KMS-11 (cell line): ENCODE data around the gene SMC1A.

ENCODE experiments used
- H2AFZ ChIP-seq: fragments of 200-600 bp; sonication (generic); 2 replicates; pipeline ENCODE4 v1.6.1; 2016; ENCODE audit warnings: antibody characterized with exemption, mixed run types, low read depth
- H3K27ac ChIP-seq: fragments of 200-600 bp; sonication (generic); 2 replicates; pipeline ENCODE4 v1.6.1; 2016; ENCODE audit warnings: mild to moderate bottlenecking, mixed run types
- H3K27me3 ChIP-seq: fragments of 200-600 bp; sonication (generic); 2 replicates; pipeline ENCODE4 v1.6.1; 2017; ENCODE audit warnings: mild to moderate bottlenecking, low read depth, mixed run types, moderate library complexity; ENCODE audit not compliant: insufficient read depth
- H3K36me3 ChIP-seq: fragments of 200-600 bp; sonication (generic); 2 replicates; pipeline ENCODE4 v1.6.1; 2017; ENCODE audit warnings: mild to moderate bottlenecking, mixed run types; ENCODE audit not compliant: insufficient read depth
- H3K4me1 ChIP-seq: fragments of 200-600 bp; sonication (generic); 2 replicates; pipeline ENCODE4 v1.6.1; 2016; ENCODE audit warnings: mild to moderate bottlenecking, low read depth, mixed run types; ENCODE audit not compliant: poor library complexity, severe bottlenecking
- H3K4me2 ChIP-seq: fragments of 200-600 bp; sonication (generic); 2 replicates; pipeline ENCODE4 v1.7.0; 2016; ENCODE audit warnings: mild to moderate bottlenecking, mixed run types
- H3K4me3 ChIP-seq: fragments of 200-600 bp; sonication (generic); IDR thresholded peaks from 2 replicates; pipeline ENCODE4 v1.6.1; 2017; ENCODE audit warnings: low read depth, low read length, mixed read lengths; ENCODE audit not compliant: insufficient read depth
- H3K79me2 ChIP-seq: fragments of 200-600 bp; sonication (generic); 2 replicates; pipeline ENCODE4 v1.6.1; 2016; ENCODE audit warnings: low read depth, mixed run types; ENCODE audit not compliant: insufficient read depth
- H3K9ac ChIP-seq: fragments of 200-600 bp; sonication (generic); 2 replicates; pipeline ENCODE4 v1.6.1; 2016; ENCODE audit warnings: mild to moderate bottlenecking, mixed run types
- H4K20me1 ChIP-seq: fragments of 200-600 bp; sonication (generic); 2 replicates; pipeline ENCODE4 v1.6.1; 2016; ENCODE audit warnings: mild to moderate bottlenecking, mixed run types; ENCODE audit not compliant: insufficient read depth
- CTCF ChIP-seq: fragments of 200-600 bp; sonication (generic); conservative IDR thresholded peaks from 2 replicates; pipeline ENCODE4 v1.6.1; 2017; ENCODE audit warnings: low read depth, mild to moderate bottlenecking, antibody characterized with exemption, low read length, moderate library complexity, mixed read lengths

The SMC1A gene

GRCh38 chrX:53377464-53377863 is 45.0 kb downstream of the SMC1A start:
- no peaks in the 10 kb centered on the region for H3K27me3 ChIP-seq
- H3K27ac ChIP-seq = no peak overlapping the region
- no peaks in the 10 kb centered on the region for H3K4me1 ChIP-seq
- H2AFZ ChIP-seq = no peak overlapping the region
- H3K36me3 ChIP-seq = no peaks in the 10 kb centered on the region
- no peaks in the 10 kb centered on the region for H4K20me1 ChIP-seq
- H3K4me2 ChIP-seq = no peak overlapping the region
- no peaks in the 10 kb centered on the region for H3K79me2 ChIP-seq
- no peak overlapping the region for H3K9ac ChIP-seq
- no peak overlapping the region for H3K4me3 ChIP-seq
- TF ChIP-seq CTCF = no peak

- H3K36me3 ChIP-seq = no peaks in the 10 kb centered on the region
- H3K4me2 ChIP-seq = no peak overlapping the region
- no peak overlapping the region for H2AFZ ChIP-seq
- H4K20me1 ChIP-seq = no peaks in the 10 kb centered on the region
- no peaks in the 10 kb centered on the region for H3K27me3 ChIP-seq
- no peaks in the 10 kb centered on the region for H3K4me1 ChIP-seq
- no peak overlapping the region for H3K9ac ChIP-seq
- no peak overlapping the region for H3K4me3 ChIP-seq
- TF ChIP-seq CTCF = no peak
- H3K79me2 ChIP-seq = no peaks in the 10 kb centered on the region
- no peak overlapping the region for H3K27ac ChIP-seq
Observed at GRCh38 chrX:53376888-53377287, 45.6 kb downstream of the SMC1A start.

- Histone ChIP-seq H3K36me3 (no peaks in the 10 kb centered on the region), H3K27me3 (no peaks in the 10 kb centered on the region), H3K27ac (no peak overlapping the region), H4K20me1 (no peaks in the 10 kb centered on the region), H3K4me3 (no peak overlapping the region), H3K4me1 (no peaks in the 10 kb centered on the region), H3K79me2 (no peaks in the 10 kb centered on the region), H3K9ac (no peak overlapping the region), H2AFZ (no peak overlapping the region), H3K4me2 (no peak overlapping the region)
- TF ChIP-seq CTCF = no peak; the same call in 1 of the 2 replicates
Observed at GRCh38 chrX:53374923-53375322, 47.5 kb downstream of the SMC1A start.

- H3K9ac ChIP-seq = no peak overlapping the region
- no peaks in the 10 kb centered on the region for H3K27me3 ChIP-seq
- no peaks in the 10 kb centered on the region for H3K4me1 ChIP-seq
- no peaks in the 10 kb centered on the region for H3K36me3 ChIP-seq
- no peak overlapping the region for H3K27ac ChIP-seq
- H2AFZ ChIP-seq = no peak overlapping the region
- no peak overlapping the region for H3K4me3 ChIP-seq
- no peaks in the 10 kb centered on the region for H4K20me1 ChIP-seq
- H3K79me2 ChIP-seq = no peaks in the 10 kb centered on the region
- TF ChIP-seq CTCF = no peak
- no peak overlapping the region for H3K4me2 ChIP-seq
Observed at GRCh38 chrX:53374222-53374820, 48.1 kb downstream of the SMC1A start.
